Aorta (tissue), 5 donors: Measurements from ENCODE around the gene RTKN2. TPM values are rescaled to one million over a fixed set of nuclear protein-coding genes. Genes with fewer than 3 reads are reported as not detected.

ENCODE experiments used
- ATAC-seq: fragments of 200-7000 bp; cut with Tn5 transposase; one replicate; pipeline ENCODE4 v1.9.1; 2022; ENCODE audit warnings: moderate library complexity; ENCODE audit not compliant: low FRiP score
- DNase-seq, 2 donors: peaks; one replicate each; pipeline ENCODE4 v3.0.0-alpha.2; 2020
- H3K27ac ChIP-seq, 2 donors: one replicate each; pipeline ENCODE4 v1.5.1; 2013; ENCODE audit warnings: low read length in 2 of 2, mild to moderate bottlenecking in 2 of 2, moderate library complexity in 2 of 2, control low read depth in 1 of 2, inconsistent platforms in 1 of 2, low read depth in 1 of 2
- H3K27me3 ChIP-seq, 2 donors: one replicate each; pipeline ENCODE4 v1.6.1; 2013; ENCODE audit warnings: control low read depth in 1 of 2, low read length in 1 of 2, mild to moderate bottlenecking in 1 of 2, moderate library complexity in 1 of 2; ENCODE audit not compliant: insufficient read depth in 2 of 2, control insufficient read depth in 1 of 2
- H3K36me3 ChIP-seq, 2 donors: one replicate each; pipeline ENCODE4 v1.6.1; 2013; ENCODE audit warnings: control low read depth in 1 of 2, low read length in 1 of 2, mild to moderate bottlenecking in 1 of 2; ENCODE audit not compliant: insufficient read depth in 2 of 2, control insufficient read depth in 1 of 2
- H3K4me1 ChIP-seq, 2 donors: one replicate each; pipeline ENCODE4 v1.6.1; 2013; ENCODE audit warnings: low read length in 2 of 2, control low read depth in 1 of 2, mild to moderate bottlenecking in 1 of 2, moderate library complexity in 1 of 2; ENCODE audit not compliant: insufficient read depth in 2 of 2, control insufficient read depth in 1 of 2
- H3K4me3 ChIP-seq, 2 donors: one replicate each; pipeline ENCODE4 v1.5.1; 2013; ENCODE audit warnings: low read length in 2 of 2, control low read depth in 1 of 2, mild to moderate bottlenecking in 1 of 2
- H3K9me3 ChIP-seq: one replicate; pipeline ENCODE4 v1.6.1; 2013; ENCODE audit warnings: mild to moderate bottlenecking, low read length; ENCODE audit not compliant: control insufficient read depth
- WGBS, 2 donors: extraction: QIAGEN DNeasy Blood & Tissue Kit; methylation state at CpG; one replicate each; pipeline ENCODE4 v1.1.7; 2013; 5-methylcytosine and 5-hydroxymethylcytosine counted together
- intact Hi-C, 2 donors: fragments of 100-400 bp; cut with DNase I; formaldehyde crosslinking; loops; one replicate each; pipeline versions ENCODE4 v1.14.2 to v1.15.0; 2022
- polyA plus RNA-seq, 2 donors: library from polyadenylated mRNA; stranded (reverse); fragments of 200-250 nt; gene quantifications; one replicate each; pipeline ENCODE4 v1.2.3, GENCODE V29; 2013
- total RNA-seq, 2 donors: library from RNA; stranded (reverse); fragmentation: NEBNext Ultra II Directional; extraction: Animal tissue kit (Norgen Biotek cat#: 25700); gene quantifications; one replicate each; pipeline ENCODE4 v1.2.1, GENCODE V29; 2021
- donor health status: healthy with polysubstance abuse.
- donor health status: Bipolar disorder and iron deficiency.
- donor health status: DM: no; HTN: no; CAD: no.
- donor health status: DM: no; HTN: no; CAD: no.
- donor health status: DM: yes; HTN: yes; CAD: no.

The RTKN2 gene
- total and polyA plus RNA-seq, 4 donors, result 0.13 to 0.31 (median 0.25) TPM

- Histone ChIP-seq H3K36me3 (no peaks in the 10 kb centered on the region), H3K4me3 (no peak overlapping the region), H3K4me1 (no peaks in the 10 kb centered on the region), H3K27me3 (no peaks in the 10 kb centered on the region), H3K27ac (no peak overlapping the region), H3K9me3 (no peaks in the 10 kb centered on the region)
- intact Hi-C loops, result no loop called here
- no peak for ATAC-seq
- WGBS, 2 donors, result 83 to 91% methylated on average over 1 of the region's 1 CpG
- no peak for DNase-seq
Observed at GRCh38 chr10:62195675-62195926, 73.0 kb downstream of the RTKN2 start.

GRCh38 chr10:62194924-62195674 is 73.5 kb downstream of the RTKN2 start:
- no peaks in the 10 kb centered on the region for H3K27me3 ChIP-seq
- DNase-seq, result no peak
- WGBS, 2 donors, result 81 to 84% methylated on average over 3 of the region's 3 CpGs

GRCh38 chr10:62193479-62193878 is 75.2 kb downstream of the RTKN2 start:
- no peak for DNase-seq
- Histone ChIP-seq H3K9me3 (no peaks in the 10 kb centered on the region), H3K36me3 (no peaks in the 10 kb centered on the region), H3K27ac (no peak overlapping the region), H3K27me3 (no peaks in the 10 kb centered on the region), H3K4me3 (no peak overlapping the region), H3K4me1 (no peaks in the 10 kb centered on the region)
- intact Hi-C loops, result no loop called here
- WGBS, 2 donors, result 95 to 98% methylated on average over 3 of the region's 3 CpGs
- no peak for ATAC-seq

More at GRCh38 chr10:62194924-62195674, 73.5 kb downstream of the RTKN2 start:
- intact Hi-C loops, result no loop called here
- H3K4me1 ChIP-seq, result no peaks in the 10 kb centered on the region
- ATAC-seq, result no peak
- H3K27ac ChIP-seq, result no peak overlapping the region
- no peaks in the 10 kb centered on the region for H3K36me3 ChIP-seq
- no peaks in the 10 kb centered on the region for H3K9me3 ChIP-seq
- no peak overlapping the region for H3K4me3 ChIP-seq

- intact Hi-C loops, result no loop called here
- Histone ChIP-seq H3K4me1 (no peaks in the 10 kb centered on the region), H3K9me3 (no peaks in the 10 kb centered on the region), H3K4me3 (no peak overlapping the region), H3K27ac (no peak overlapping the region), H3K36me3 (no peaks in the 10 kb centered on the region), H3K27me3 (no peaks in the 10 kb centered on the region)
- no peak for DNase-seq
- no peak for ATAC-seq
- WGBS, 2 donors, result 39 to 44% methylated on average over 1 of the region's 1 CpG
Observed at GRCh38 chr10:62189131-62189530, 79.5 kb downstream of the RTKN2 start.

- 96% methylated on average over 8 of the region's 8 CpGs for WGBS, 2 donors
- no peak for DNase-seq
- no peaks in the 10 kb centered on the region for H3K9me3 ChIP-seq
- H3K4me1 ChIP-seq, result no peaks in the 10 kb centered on the region
- no peak overlapping the region for H3K4me3 ChIP-seq
- H3K36me3 ChIP-seq, result no peaks in the 10 kb centered on the region
- H3K27ac ChIP-seq, result peak overlapping the region in 1 of 2 donors; percentile 5
- no peak for ATAC-seq
- intact Hi-C loops, result no loop called here
- H3K27me3 ChIP-seq, result no peaks in the 10 kb centered on the region
Observed at GRCh38 chr10:62188021-62188616, 80.5 kb downstream of the RTKN2 start.

GRCh38 chr10:62186999-62187675 is 81.5 kb downstream of the RTKN2 start:
- no peaks in the 10 kb centered on the region for H3K4me1 ChIP-seq
- H3K36me3 ChIP-seq, result no peaks in the 10 kb centered on the region
- H3K4me3 ChIP-seq, result no peak overlapping the region
- peak; percentile 66 for ATAC-seq
- H3K9me3 ChIP-seq, result no peaks in the 10 kb centered on the region
- no peak for DNase-seq
- 1 to 5% methylated on average over 2 of the region's 2 CpGs for WGBS, 2 donors
- no peaks in the 10 kb centered on the region for H3K27me3 ChIP-seq
- H3K27ac ChIP-seq, result peak overlapping the region; percentile 14 to 68
- intact Hi-C loops, result no loop called here

GRCh38 chr10:62185919-62186692 is 82.5 kb downstream of the RTKN2 start:
- H3K36me3 ChIP-seq, result no peaks in the 10 kb centered on the region
- no peaks in the 10 kb centered on the region for H3K4me1 ChIP-seq
- H3K9me3 ChIP-seq, result no peaks in the 10 kb centered on the region
- ATAC-seq, result no peak
- 42 to 52% methylated on average over 11 of the region's 11 CpGs for WGBS, 2 donors
- intact Hi-C loops, result no loop called here
- H3K4me3 ChIP-seq, result no peak overlapping the region
- no peak overlapping the region for H3K27ac ChIP-seq
- no peaks in the 10 kb centered on the region for H3K27me3 ChIP-seq
- no peak for DNase-seq

- ATAC-seq, result no peak
- no peaks in the 10 kb centered on the region for H3K27me3 ChIP-seq
- H3K27ac ChIP-seq, result no peak overlapping the region
- no peaks in the 10 kb centered on the region for H3K36me3 ChIP-seq
- H3K4me3 ChIP-seq, result no peak overlapping the region
- no peaks in the 10 kb centered on the region for H3K9me3 ChIP-seq
- DNase-seq, result no peak
- 80 to 82% methylated on average over 5 of the region's 5 CpGs for WGBS, 2 donors
- intact Hi-C loops, result no loop called here
- no peaks in the 10 kb centered on the region for H3K4me1 ChIP-seq
Observed at GRCh38 chr10:62183857-62184795, 84.5 kb downstream of the RTKN2 start.
